Measurements from ENCODE around the gene CDH4. TPM values are rescaled to one million over a fixed set of nuclear protein-coding genes. Genes with fewer than 3 reads are reported as not detected.

The CDH4 gene
- total and polyA plus RNA-seq, 2 of the 4 experiments (the other 2 are of a cell fraction): 1.6 to 3.5 TPM

GRCh38 chr20:61500791-61501321, 248.8 kb downstream of the CDH4 start:
- peak overlapping the region; percentile 33; the same call in 1 of the 2 replicates for H2BK20ac ChIP-seq (ENCODE audit: low read depth, low read length)
- dilution Hi-C loops (cut with HindIII; ENCODE audit: low sequenced_read_pairs, unreplicated experiment): no loop called here
- peak overlapping the region; percentile 39 to 85; a peak in 3 of 4 replicates for H4K8ac ChIP-seq (ENCODE audit: low read depth in 2 of 2, low read length in 2 of 2)
- H3K14ac ChIP-seq (replicated peaks; ENCODE audit: low read depth, low read length): no peak overlapping the region; the same call in 1 of the 2 replicates
- in situ Hi-C loops (cut with MboI; ENCODE audit: low sequenced_read_pairs): no loop called here
- ATAC-seq (ENCODE audit: low read depth): peak; percentile 88
- no peak overlapping the region for H3K56ac ChIP-seq (ENCODE audit: extremely low read depth, insufficient read depth, low read length)
- peak overlapping the region; percentile 69 for H2BK5ac ChIP-seq (ENCODE audit: low read depth, low read length, poor library complexity, severe bottlenecking)
- H3K4ac ChIP-seq (ENCODE audit: low read depth, low read length): peak overlapping the region; percentile 71
- no peak overlapping the region for H2AK5ac ChIP-seq (ENCODE audit: low read depth, low read length)
- intact Hi-C loops (cut with micrococcal nuclease): no loop called here
- DNase-seq: peak; percentile 54
- CTCF ChIA-PET: no interaction called here
- peaks cover 11% of the 10 kb centered on the region for H3K9me1 ChIP-seq (ENCODE audit: insufficient read depth, low read length)
- H3K4me3 ChIP-seq (ENCODE audit: insufficient read depth, low read depth, low read length): no peak overlapping the region
- POLR2A ChIA-PET (ENCODE audit: unreplicated experiment): no interaction called here
- 40% methylated on average over 3 of the region's 11 CpGs; no CpG with 5 or more reads in 1 of the 2 experiments for WGBS, 2 experiments (ENCODE audit: extremely low coverage in 2 of 2, insufficient read length in 1 of 2)
- no peak overlapping the region for H3K18ac ChIP-seq (ENCODE audit: low read depth, low read length)
- H3K9ac ChIP-seq (ENCODE audit: low read depth, low read length): 0 out of 2 replicates have a peak overlapping the region, but pooled peaks have one; percentile 13
- H2BK120ac ChIP-seq (ENCODE audit: low read depth, low read length): peak overlapping the region; percentile 90; the same call in 1 of the 2 replicates
- H3K9me3 ChIP-seq (ENCODE audit: control insufficient read depth, insufficient read depth, low read length): no peaks in the 10 kb centered on the region
- H4K5ac ChIP-seq (ENCODE audit: low read depth, low read length): no peak overlapping the region
- no peaks in the 10 kb centered on the region for H3K79me1 ChIP-seq (ENCODE audit: low read depth in 1 of 2, low read length in 2 of 2)
- no TSS peak for BruUV-seq (replicated peaks)
- no peaks in the 10 kb centered on the region for H3K36me3 ChIP-seq (ENCODE audit: control insufficient read depth, insufficient read depth, low read length)
- H3K23ac ChIP-seq (ENCODE audit: low read depth, low read length): no peak overlapping the region
- TF ChIP-seq RCOR1 (IDR thresholded peaks at IDR 0.05; ENCODE audit: insufficient replicate concordance, low read length) (no peak), BHLHE40 (IDR thresholded peaks at IDR 0.05; ENCODE audit: low read depth, low read length) (no peak), RAD21 (IDR thresholded peaks at IDR 0.05; ENCODE audit: low read length) (no peak), CEBPB (IDR thresholded peaks at IDR 0.05; ENCODE audit: low read depth, low read length) (no peak), NFE2L2 (IDR thresholded peaks at IDR 0.05; ENCODE audit: low read depth, low read length) (no peak), FOS (IDR thresholded peaks at IDR 0.05; ENCODE audit: low read depth, low read length) (no peak), POLR2A (IDR thresholded peaks at IDR 0.05; ENCODE audit: low read depth, low read length) (no peak), MAFK (IDR thresholded peaks at IDR 0.05; ENCODE audit: low read depth, low read length) (no peak), SMC3 (IDR thresholded peaks at IDR 0.05; ENCODE audit: low read depth, low read length) (no peak), USF2 (IDR thresholded peaks at IDR 0.05; ENCODE audit: low read depth, low read length) (no peak), MAZ (IDR thresholded peaks at IDR 0.05; ENCODE audit: borderline replicate concordance, low read depth, low read length) (no peak), CTCF (conservative IDR thresholded peaks at IDR 0.05; ENCODE audit: low read depth, low read length) (no peak), RFX5 (IDR thresholded peaks at IDR 0.05; ENCODE audit: low read depth, low read length) (no peak), CHD1 (IDR thresholded peaks at IDR 0.05; ENCODE audit: low read depth, low read length) (no peak), MXI1 (IDR thresholded peaks at IDR 0.05; ENCODE audit: borderline replicate concordance, low read depth, low read length) (no peak), ELK1 (IDR thresholded peaks at IDR 0.05; ENCODE audit: borderline replicate concordance, low read depth, low read length) (no peak)
- H3K4me2 ChIP-seq (ENCODE audit: low read depth, low read length): no peak overlapping the region
- peak overlapping the region; percentile 68 for H2AK9ac ChIP-seq (replicated peaks; ENCODE audit: low read depth, low read length, poor library complexity)
- H2AFZ ChIP-seq (replicated peaks; ENCODE audit: low read length, poor library complexity): peak overlapping the region; percentile 89
- H2BK15ac ChIP-seq (ENCODE audit: low read depth, low read length): no peak overlapping the region
- no peaks in the 10 kb centered on the region for H4K20me1 ChIP-seq (ENCODE audit: insufficient read depth, low read length)
- 0 out of 2 replicates have a peak, but pooled peaks cover 1% of the 10 kb centered on the region for H3K4me1 ChIP-seq (ENCODE audit: control insufficient read depth, insufficient read depth, low read length)
- peak overlapping the region; percentile 7; the same call in 1 of the 2 replicates for H3K27ac ChIP-seq (ENCODE audit: insufficient read depth, low read length)
- H3K27me3 ChIP-seq (ENCODE audit: control insufficient read depth, insufficient read depth, low read length): no peaks in the 10 kb centered on the region
- H4K91ac ChIP-seq (ENCODE audit: insufficient read depth, low read depth, low read length): peak overlapping the region; percentile 82

All from IMR-90 (cell line).